ENCODE data around the gene PLSCR2. TPM values are rescaled to one million over a fixed set of nuclear protein-coding genes. Genes with fewer than 3 reads are reported as not detected.

The PLSCR2 gene
- polyA plus RNA-seq (2011; rRNA removed): not detected in 2 replicates
- not detected in 2 replicates for polyA minus RNA-seq (2011; rRNA and poly(A)+ RNA removed)

GRCh38 chr3:146469150-146470017 lies at the start of gene PLSCR2:
TSS of gene PLSCR2 (minus strand) at chr3:146469561. CDS start at chr3:146459904, 9,657 bp downstream.
- DNase-seq (ENCODE audit: low read depth): no peak
- peak within 1 kb of the TSS; percentile 40 for H3K4me3 ChIP-seq (ENCODE audit: low read depth, low read length)
- H3K36me3 ChIP-seq (ENCODE audit: control insufficient read depth, insufficient read depth, low read length): no peaks in the 10 kb centered on the region
- CTCF ChIA-PET: no interaction called here
- H3K27me3 ChIP-seq (ENCODE audit: control insufficient read depth, insufficient read depth, low read length): no peaks in the 10 kb centered on the region
- POLR2A ChIA-PET: interaction anchor here (0.6 kb wide), 1 partner anchor 108 kb away, joined by 5 read pairs; no protein-coding TSS in a partner anchor
- TF ChIP-seq CTCF (IDR thresholded peaks at IDR 0.05; ENCODE audit: insufficient read depth, low read depth, low read length): no peak

GRCh38 chr3:146517684-146518435 lies 48.5 kb upstream of the PLSCR2 start:
- TF ChIP-seq CTCF (IDR thresholded peaks at IDR 0.05; ENCODE audit: insufficient read depth, low read depth, low read length): no peak
- CTCF ChIA-PET: interaction anchor here (0.6 to 1.7 kb wide), 2 partner anchors 8 to 23 kb away, joined by 3 to 4 read pairs; no protein-coding TSS in a partner anchor

GRCh38 chr3:146513386-146514051 lies 44.2 kb upstream of the PLSCR2 start:
- POLR2A ChIA-PET: no interaction called here
- Histone ChIP-seq H3K4me3 (ENCODE audit: low read depth, low read length) (no peak overlapping the region), H3K36me3 (ENCODE audit: control insufficient read depth, insufficient read depth, low read length) (peaks cover 2% of the 10 kb centered on the region; the same call in 1 of the 2 replicates), H3K27me3 (ENCODE audit: control insufficient read depth, insufficient read depth, low read length) (no peaks in the 10 kb centered on the region)
- no peak for TF ChIP-seq CTCF (IDR thresholded peaks at IDR 0.05; ENCODE audit: insufficient read depth, low read depth, low read length)
- DNase-seq (ENCODE audit: low read depth): no peak
- CTCF ChIA-PET: interaction anchor here (1.0 to 1.1 kb wide), 3 partner anchors 8 to 17 kb away, joined by 3 read pairs; no protein-coding TSS in a partner anchor

More at GRCh38 chr3:146517684-146518435, 48.5 kb upstream of the PLSCR2 start:
- Histone ChIP-seq H3K4me3 (ENCODE audit: low read depth, low read length) (no peak overlapping the region), H3K27me3 (ENCODE audit: control insufficient read depth, insufficient read depth, low read length) (no peaks in the 10 kb centered on the region), H3K36me3 (ENCODE audit: control insufficient read depth, insufficient read depth, low read length) (peaks cover 2% of the 10 kb centered on the region; the same call in 1 of the 2 replicates)
- POLR2A ChIA-PET: no interaction called here
- DNase-seq (ENCODE audit: low read depth): no peak

- ChIA-PET POLR2A (no interaction called here), CTCF (no interaction called here)
- Histone ChIP-seq H3K4me3 (ENCODE audit: low read depth, low read length) (no peak overlapping the region), H3K27me3 (ENCODE audit: control insufficient read depth, insufficient read depth, low read length) (no peaks in the 10 kb centered on the region), H3K36me3 (ENCODE audit: control insufficient read depth, insufficient read depth, low read length) (peaks cover 2% of the 10 kb centered on the region; the same call in 1 of the 2 replicates)
- no peak for TF ChIP-seq CTCF (IDR thresholded peaks at IDR 0.05; ENCODE audit: insufficient read depth, low read depth, low read length)
- no peak for DNase-seq (ENCODE audit: low read depth)
Observed at GRCh38 chr3:146511402-146512134, 42.2 kb upstream of the PLSCR2 start.

Measured in BJ (cell line).